ENCODE results near the gene SLC28A1. TPM values are rescaled to one million over a fixed set of nuclear protein-coding genes. Genes with fewer than 3 reads are reported as not detected.
"Not testable (repeated sequence)": the region's sequence is repeated elsewhere in the genome, so short reads cannot be mapped to it uniquely, and the experiment has no call there.

Gene SLC28A1
- total and polyA plus RNA-seq, 2 of the 4 experiments (the other 2 are of a cell fraction): not detected

DNA sequence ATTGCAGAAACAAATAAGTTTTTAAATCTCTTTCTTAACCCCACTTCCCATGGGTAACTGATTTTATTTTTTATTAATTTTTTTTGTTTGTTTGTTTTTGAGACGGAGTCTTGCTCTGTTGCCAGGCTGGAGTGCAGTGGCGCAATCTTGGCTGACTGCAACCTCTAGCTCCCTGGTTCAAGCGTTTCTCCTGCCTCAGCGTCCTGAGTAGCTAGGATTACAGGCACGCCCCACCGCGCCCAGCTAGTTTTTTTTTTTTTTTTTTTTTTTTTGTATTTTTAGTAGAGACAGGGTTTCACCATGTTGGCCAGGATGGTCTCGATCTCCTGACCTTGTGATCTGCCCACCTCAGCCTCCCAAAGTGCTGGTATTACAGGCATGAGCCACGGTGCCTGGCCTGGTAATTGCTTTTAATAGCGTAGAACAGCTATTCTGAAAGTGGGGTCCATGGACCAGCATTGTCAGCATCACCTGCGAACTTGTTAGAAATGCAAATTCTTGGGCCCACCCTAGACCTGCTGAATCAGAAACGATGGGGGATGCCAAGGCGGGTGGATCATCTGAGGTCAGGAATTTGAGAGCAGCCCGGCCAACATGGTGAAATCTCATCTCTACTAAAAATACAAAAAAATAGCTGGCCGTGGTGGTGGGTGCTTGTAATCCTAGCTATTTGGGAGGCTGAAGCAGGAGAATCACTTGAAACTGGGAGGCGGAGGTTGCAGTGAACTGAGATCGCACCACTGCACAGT is 40.5 kb downstream of the SLC28A1 start:
- H3K9me1 ChIP-seq (ENCODE audit: insufficient read depth, low read length); H3K4ac ChIP-seq (ENCODE audit: low read depth, low read length); H4K91ac ChIP-seq (ENCODE audit: insufficient read depth, low read depth, low read length); H3K27me3 ChIP-seq (ENCODE audit: control insufficient read depth, insufficient read depth, low read length); H3K14ac ChIP-seq (replicated peaks; ENCODE audit: low read depth, low read length); H2AFZ ChIP-seq (replicated peaks; ENCODE audit: low read length, poor library complexity); H2AK5ac ChIP-seq (ENCODE audit: low read depth, low read length); H2BK5ac ChIP-seq (ENCODE audit: low read depth, low read length, poor library complexity, severe bottlenecking); H4K20me1 ChIP-seq (ENCODE audit: insufficient read depth, low read length); H3K9ac ChIP-seq (ENCODE audit: low read depth, low read length); H3K9me3 ChIP-seq (ENCODE audit: control insufficient read depth, insufficient read depth, low read length); ATAC-seq (ENCODE audit: low read depth); H3K56ac ChIP-seq (ENCODE audit: extremely low read depth, insufficient read depth, low read length); H3K4me3 ChIP-seq (ENCODE audit: insufficient read depth, low read depth, low read length); H2BK120ac ChIP-seq (ENCODE audit: low read depth, low read length); H3K4me2 ChIP-seq (ENCODE audit: low read depth, low read length); H3K23ac ChIP-seq (ENCODE audit: low read depth, low read length); H4K8ac ChIP-seq (ENCODE audit: low read depth in 2 of 2, low read length in 2 of 2); H2BK20ac ChIP-seq (ENCODE audit: low read depth, low read length); DNase-seq; dilution Hi-C loops (cut with HindIII; ENCODE audit: low sequenced_read_pairs, unreplicated experiment); H3K4me1 ChIP-seq (ENCODE audit: control insufficient read depth, insufficient read depth, low read length); H4K5ac ChIP-seq (ENCODE audit: low read depth, low read length); H3K36me3 ChIP-seq (ENCODE audit: control insufficient read depth, insufficient read depth, low read length); H2BK15ac ChIP-seq (ENCODE audit: low read depth, low read length); BruUV-seq (replicated peaks); H3K79me1 ChIP-seq (ENCODE audit: low read depth in 1 of 2, low read length in 2 of 2); POLR2A ChIA-PET (ENCODE audit: unreplicated experiment); H3K18ac ChIP-seq (ENCODE audit: low read depth, low read length); H2AK9ac ChIP-seq (replicated peaks; ENCODE audit: low read depth, low read length, poor library complexity); H3K27ac ChIP-seq (ENCODE audit: insufficient read depth, low read length): not testable (repeated sequence)
- WGBS, 2 experiments (ENCODE audit: extremely low coverage in 2 of 2, insufficient read length in 1 of 2): 96% methylated on average over 5 of the region's 17 CpGs; no CpG with 5 or more reads in 1 of the 2 experiments
- intact Hi-C loops (cut with micrococcal nuclease) (loop anchor here (10.0 kb wide), 1 partner anchor 180 kb away; the partner anchor contains the start of gene ZNF592), in situ Hi-C loops (cut with MboI; ENCODE audit: low sequenced_read_pairs) (loop anchor here (5.0 kb wide), 1 partner anchor 338 kb away; no protein-coding TSS in a partner anchor)
- CTCF ChIA-PET: interaction anchor here (1.1 kb wide), 1 partner anchor 54 kb away, joined by 3 read pairs; no protein-coding TSS in a partner anchor
